MM.1S (cell line): Measurements from ENCODE around the gene TMEM242.

Source experiments
- DNase-seq: peaks from one replicate; pipeline ENCODE4 v3.0.0-alpha.2; 2015
- H2AFZ ChIP-seq: fragments of 300-600 bp; sonication (generic); 2 replicates; pipeline ENCODE4 v1.6.0; 2016; ENCODE audit warnings: antibody characterized with exemption, low read length
- H3F3A ChIP-seq: fragments of 300-600 bp; sonication (generic); 2 replicates; pipeline ENCODE4 v1.6.1; 2016; ENCODE audit warnings: mild to moderate bottlenecking, antibody characterized with exemption, low read length, moderate library complexity, mixed read lengths; ENCODE audit not compliant: insufficient read depth
- H3K27ac ChIP-seq: fragments of 300-600 bp; sonication (generic); 2 replicates; pipeline ENCODE4 v1.5.1; 2016; ENCODE audit warnings: mild to moderate bottlenecking, low read length
- H3K27me3 ChIP-seq: fragments of 300-600 bp; sonication (generic); replicated peaks from 2 replicates; pipeline ENCODE4 v1.6.0; 2016; ENCODE audit warnings: low read length; ENCODE audit not compliant: insufficient read depth
- H3K36me3 ChIP-seq: fragments of 300-600 bp; sonication (generic); replicated peaks from 2 replicates; pipeline ENCODE4 v1.6.1; 2016; ENCODE audit warnings: mild to moderate bottlenecking, low read length, mixed read lengths; ENCODE audit not compliant: insufficient read depth
- H3K4me1 ChIP-seq: fragments of 300-600 bp; sonication (generic); 2 replicates; pipeline ENCODE4 v1.6.1; 2016; ENCODE audit warnings: low read length, mixed read lengths
- H3K4me2 ChIP-seq: fragments of 300-600 bp; sonication (generic); 2 replicates; pipeline ENCODE4 v1.6.0; 2016; ENCODE audit warnings: low read depth, low read length
- H3K4me3 ChIP-seq: fragments of 300-600 bp; sonication (generic); 2 replicates; pipeline ENCODE4 v1.5.1; 2016; ENCODE audit warnings: low read length, mixed read lengths
- H3K79me2 ChIP-seq: fragments of 300-600 bp; sonication (generic); 2 replicates; pipeline ENCODE4 v1.6.1; 2016; ENCODE audit warnings: mixed run types, low read length, mixed read lengths
- H3K9ac ChIP-seq: fragments of 300-600 bp; sonication (generic); 2 replicates; pipeline ENCODE4 v1.6.1; 2016; ENCODE audit warnings: low read length, mixed read lengths
- H3K9me2 ChIP-seq: fragments of 300-600 bp; sonication (generic); replicated peaks from 2 replicates; pipeline ENCODE4 v1.6.1; 2016; ENCODE audit warnings: mild to moderate bottlenecking, low read length, mixed read lengths; ENCODE audit not compliant: insufficient read depth
- H3K9me3 ChIP-seq: fragments of 300-600 bp; sonication (generic); replicated peaks from 2 replicates; pipeline ENCODE4 v1.6.1; 2016; ENCODE audit warnings: mild to moderate bottlenecking, low read length, mixed read lengths; ENCODE audit not compliant: insufficient read depth
- H4K20me1 ChIP-seq: fragments of 300-600 bp; sonication (generic); 2 replicates; pipeline ENCODE4 v1.6.1; 2016; ENCODE audit warnings: mild to moderate bottlenecking, low read length, moderate library complexity, mixed read lengths; ENCODE audit not compliant: insufficient read depth
- CTCF ChIP-seq: fragments of 300-600 bp; sonication (generic); IDR thresholded peaks from 2 replicates; pipeline ENCODE4 v1.5.1; 2016; ENCODE audit warnings: antibody characterized with exemption, low read length, mixed read lengths
- EZH2 ChIP-seq: fragments of 300-600 bp; sonication (generic); optimal IDR thresholded peaks from 2 replicates; pipeline ENCODE3; 2017; ENCODE audit warnings: low read depth, mild to moderate bottlenecking, antibody characterized with exemption, low read length, mixed read lengths
- EZH2phosphoT487 ChIP-seq: fragments of 300-600 bp; sonication (generic); IDR thresholded peaks from 2 replicates; pipeline ENCODE4 v1.6.1; 2018; ENCODE audit warnings: antibody characterized with exemption, low read length

TMEM242 gene

GRCh38 chr6:157322792-157323254, 496 bp downstream of the TMEM242 start:
- peak overlapping the region; percentile 72 for H3K4me3 ChIP-seq
- no peaks in the 10 kb centered on the region for H3K9me2 ChIP-seq
- H3K27me3 ChIP-seq, result 0 out of 2 replicates have a peak, but pooled peaks cover 6% of the 10 kb centered on the region
- peak; percentile 65 for DNase-seq
- H2AFZ ChIP-seq, result peak overlapping the region; percentile 42
- H4K20me1 ChIP-seq, result no peaks in the 10 kb centered on the region
- peak overlapping the region; percentile 48; the same call in 1 of the 2 replicates for H3K27ac ChIP-seq
- H3K9me3 ChIP-seq, result no peaks in the 10 kb centered on the region
- H3F3A ChIP-seq, result peaks cover 6% of the 10 kb centered on the region; the same call in 1 of the 2 replicates
- peaks cover 9% of the 10 kb centered on the region for H3K4me1 ChIP-seq
- H3K36me3 ChIP-seq, result no peaks in the 10 kb centered on the region
- peaks cover 4% of the 10 kb centered on the region for H3K79me2 ChIP-seq
- peak overlapping the region; percentile 85; the same call in 1 of the 2 replicates for H3K4me2 ChIP-seq
- TF ChIP-seq CTCF (no peak), EZH2phosphoT487 (no peak), EZH2 (no peak)
- peak overlapping the region; percentile 68 for H3K9ac ChIP-seq

- Histone ChIP-seq H3K27me3 (no peaks in the 10 kb centered on the region), H4K20me1 (no peaks in the 10 kb centered on the region), H3F3A (no peaks in the 10 kb centered on the region), H3K4me1 (no peaks in the 10 kb centered on the region), H3K9me2 (no peaks in the 10 kb centered on the region), H3K79me2 (no peaks in the 10 kb centered on the region), H3K9ac (no peak overlapping the region), H3K4me2 (no peak overlapping the region), H3K36me3 (no peaks in the 10 kb centered on the region), H2AFZ (no peak overlapping the region), H3K27ac (no peak overlapping the region), H3K4me3 (no peak overlapping the region), H3K9me3 (no peaks in the 10 kb centered on the region)
- DNase-seq, result no peak
- no peak for TF ChIP-seq EZH2
- TF ChIP-seq EZH2phosphoT487, result no peak
- TF ChIP-seq CTCF, result no peak
Observed at GRCh38 chr6:157316871-157317814, 6.2 kb downstream of the TMEM242 start.

DNA sequence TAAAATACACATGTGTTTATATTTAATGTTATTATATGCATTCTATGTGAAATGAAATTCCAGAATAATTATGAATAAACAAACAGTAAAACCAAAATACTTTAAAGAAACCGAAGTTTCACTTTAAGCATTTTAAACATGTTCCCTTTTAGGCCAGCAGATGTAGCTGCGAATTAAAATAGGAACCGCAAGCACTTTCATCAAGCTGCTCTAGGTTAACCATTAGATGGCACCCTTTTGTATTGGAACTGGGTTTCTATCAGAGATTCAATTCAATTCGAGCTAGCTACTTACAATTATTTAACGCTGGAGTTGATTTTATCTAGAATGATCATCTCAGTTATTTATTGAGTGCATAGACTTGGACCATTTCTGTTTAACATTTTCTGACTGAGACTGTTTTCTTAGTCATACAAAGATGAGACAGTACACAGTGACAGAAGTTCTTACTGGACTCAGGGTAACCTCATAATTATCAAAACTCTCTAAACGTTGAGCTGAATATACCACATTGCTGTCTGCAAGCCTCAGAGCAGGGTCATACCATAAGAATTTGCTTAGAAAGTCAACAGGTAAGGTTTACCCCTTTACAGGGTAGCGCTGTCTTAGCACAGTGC, 8.5 kb downstream of the TMEM242 start:
- H3K4me1 ChIP-seq, result no peaks in the 10 kb centered on the region
- no peaks in the 10 kb centered on the region for H3K79me2 ChIP-seq
- no peaks in the 10 kb centered on the region for H4K20me1 ChIP-seq
- no peak overlapping the region for H3K4me2 ChIP-seq
- peak; percentile 69 for DNase-seq
- TF ChIP-seq EZH2phosphoT487 (no peak), EZH2 (no peak), CTCF (peak; percentile 72)
- H3K27me3 ChIP-seq, result no peaks in the 10 kb centered on the region
- no peak overlapping the region for H3K27ac ChIP-seq
- H3K4me3 ChIP-seq, result no peak overlapping the region
- H3K9ac ChIP-seq, result no peak overlapping the region
- no peaks in the 10 kb centered on the region for H3F3A ChIP-seq
- no peaks in the 10 kb centered on the region for H3K36me3 ChIP-seq
- H3K9me3 ChIP-seq, result no peaks in the 10 kb centered on the region
- H2AFZ ChIP-seq, result no peak overlapping the region
- H3K9me2 ChIP-seq, result no peaks in the 10 kb centered on the region
